ENCODE measurements around the gene GLI3. TPM values are rescaled to one million over a fixed set of nuclear protein-coding genes. Genes with fewer than 3 reads are reported as not detected.

The GLI3 gene
- total and polyA plus RNA-seq, 2 donors (not counting 1 experiment from before 2014, with no cell fraction given) = 6.4 to 6.5 TPM

GRCh38 chr7:42236266-42236975 lies 588 bp downstream of the GLI3 start:
- Histone ChIP-seq H3K4me2 (ENCODE audit: extremely low read depth, insufficient read depth, low read length) (peak overlapping the region; percentile 91), H4K20me1 (ENCODE audit: control insufficient read depth, extremely low read depth, insufficient read depth, low read length) (no peaks in the 10 kb centered on the region), H3K4me1 (ENCODE audit: control insufficient read depth, extremely low read depth, insufficient read depth, low read length) (peaks cover 18% of the 10 kb centered on the region), H3K9ac (ENCODE audit: insufficient read depth, low read length) (peak overlapping the region; percentile 85), H3K36me3 (ENCODE audit: control insufficient read depth, insufficient read depth, low read length) (no peaks in the 10 kb centered on the region), H3K9me3 (ENCODE audit: control insufficient read depth, insufficient read depth, low read depth, low read length) (no peaks in the 10 kb centered on the region), H3K27me3 (ENCODE audit: control insufficient read depth, insufficient read depth, low read length) (no peaks in the 10 kb centered on the region), H3K79me2 (ENCODE audit: control insufficient read depth, insufficient read depth, low read length) (peaks cover 34% of the 10 kb centered on the region), H3K4me3 (replicated peaks in 1 of 4; ENCODE audit: control extremely low read depth in 1 of 4, insufficient read depth in 1 of 4, low read depth in 3 of 4, low read length in 4 of 4) (peak overlapping the region; percentile 78 to 90 (median 87)), H3K27ac (ENCODE audit: insufficient read depth, low read length) (peak overlapping the region; percentile 84), H2AFZ (ENCODE audit: low read length) (peak overlapping the region; percentile 48)
- DNase-seq (ENCODE audit: low read depth in 2 of 2) = peak; percentile 69 to 74
- TF ChIP-seq EZH2 (IDR thresholded peaks at IDR 0.05; ENCODE audit: low read length, missing control alignments) = no peak
- TF ChIP-seq, protein P1, sequence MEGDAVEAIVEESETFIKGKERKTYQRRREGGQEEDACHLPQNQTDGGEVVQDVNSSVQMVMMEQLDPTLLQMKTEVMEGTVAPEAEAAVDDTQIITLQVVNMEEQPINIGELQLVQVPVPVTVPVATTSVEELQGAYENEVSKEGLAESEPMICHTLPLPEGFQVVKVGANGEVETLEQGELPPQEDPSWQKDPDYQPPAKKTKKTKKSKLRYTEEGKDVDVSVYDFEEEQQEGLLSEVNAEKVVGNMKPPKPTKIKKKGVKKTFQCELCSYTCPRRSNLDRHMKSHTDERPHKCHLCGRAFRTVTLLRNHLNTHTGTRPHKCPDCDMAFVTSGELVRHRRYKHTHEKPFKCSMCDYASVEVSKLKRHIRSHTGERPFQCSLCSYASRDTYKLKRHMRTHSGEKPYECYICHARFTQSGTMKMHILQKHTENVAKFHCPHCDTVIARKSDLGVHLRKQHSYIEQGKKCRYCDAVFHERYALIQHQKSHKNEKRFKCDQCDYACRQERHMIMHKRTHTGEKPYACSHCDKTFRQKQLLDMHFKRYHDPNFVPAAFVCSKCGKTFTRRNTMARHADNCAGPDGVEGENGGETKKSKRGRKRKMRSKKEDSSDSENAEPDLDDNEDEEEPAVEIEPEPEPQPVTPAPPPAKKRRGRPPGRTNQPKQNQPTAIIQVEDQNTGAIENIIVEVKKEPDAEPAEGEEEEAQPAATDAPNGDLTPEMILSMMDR (conservative IDR thresholded peaks at IDR 0.05 in 1 of 2, IDR thresholded peaks at IDR 0.05 in 1 of 2; ENCODE audit: low read depth in 1 of 2, low read length in 2 of 2) = no peak

- H3K4me2 ChIP-seq (ENCODE audit: extremely low read depth, insufficient read depth, low read length) = peak overlapping the region; percentile 91
- peaks cover 18% of the 10 kb centered on the region for H3K4me1 ChIP-seq (ENCODE audit: control insufficient read depth, extremely low read depth, insufficient read depth, low read length)
- no peaks in the 10 kb centered on the region for H4K20me1 ChIP-seq (ENCODE audit: control insufficient read depth, extremely low read depth, insufficient read depth, low read length)
- no peaks in the 10 kb centered on the region for H3K27me3 ChIP-seq (ENCODE audit: control insufficient read depth, insufficient read depth, low read length)
- H2AFZ ChIP-seq (ENCODE audit: low read length) = peak overlapping the region; percentile 48
- peak overlapping the region; percentile 84 for H3K27ac ChIP-seq (ENCODE audit: insufficient read depth, low read length)
- peaks cover 37% of the 10 kb centered on the region for H3K79me2 ChIP-seq (ENCODE audit: control insufficient read depth, insufficient read depth, low read length)
- DNase-seq (ENCODE audit: low read depth in 2 of 2) = peak in 1 of 2 donors; percentile 70
- no peak for TF ChIP-seq EZH2 (IDR thresholded peaks at IDR 0.05; ENCODE audit: low read length, missing control alignments)
- TF ChIP-seq, protein P1 (conservative IDR thresholded peaks at IDR 0.05 in 1 of 2, IDR thresholded peaks at IDR 0.05 in 1 of 2; ENCODE audit: low read depth in 1 of 2, low read length in 2 of 2) = no peak
- peak overlapping the region; percentile 78 to 90 (median 87) for H3K4me3 ChIP-seq (replicated peaks in 1 of 4; ENCODE audit: control extremely low read depth in 1 of 4, insufficient read depth in 1 of 4, low read depth in 3 of 4, low read length in 4 of 4)
- H3K36me3 ChIP-seq (ENCODE audit: control insufficient read depth, insufficient read depth, low read length) = no peaks in the 10 kb centered on the region
- peak overlapping the region; percentile 85 for H3K9ac ChIP-seq (ENCODE audit: insufficient read depth, low read length)
- no peaks in the 10 kb centered on the region for H3K9me3 ChIP-seq (ENCODE audit: control insufficient read depth, insufficient read depth, low read depth, low read length)
Measured at GRCh38 chr7:42235741-42236161, 1.3 kb downstream of the GLI3 start.

GRCh38 chr7:42234736-42235135 lies 2.3 kb downstream of the GLI3 start:
- no peak for DNase-seq (ENCODE audit: low read depth in 2 of 2)
- no peak overlapping the region for H2AFZ ChIP-seq (ENCODE audit: low read length)
- peak overlapping the region; percentile 91 for H3K4me2 ChIP-seq (ENCODE audit: extremely low read depth, insufficient read depth, low read length)
- peaks cover 18% of the 10 kb centered on the region for H3K4me1 ChIP-seq (ENCODE audit: control insufficient read depth, extremely low read depth, insufficient read depth, low read length)
- TF ChIP-seq EZH2 (IDR thresholded peaks at IDR 0.05; ENCODE audit: low read length, missing control alignments) = no peak
- TF ChIP-seq, protein P1 (conservative IDR thresholded peaks at IDR 0.05 in 1 of 2, IDR thresholded peaks at IDR 0.05 in 1 of 2; ENCODE audit: low read depth in 1 of 2, low read length in 2 of 2) = no peak
- no peaks in the 10 kb centered on the region for H3K9me3 ChIP-seq (ENCODE audit: control insufficient read depth, insufficient read depth, low read depth, low read length)
- H3K79me2 ChIP-seq (ENCODE audit: control insufficient read depth, insufficient read depth, low read length) = peaks cover 41% of the 10 kb centered on the region
- no peaks in the 10 kb centered on the region for H3K27me3 ChIP-seq (ENCODE audit: control insufficient read depth, insufficient read depth, low read length)
- H3K9ac ChIP-seq (ENCODE audit: insufficient read depth, low read length) = no peak overlapping the region
- no peak overlapping the region for H3K27ac ChIP-seq (ENCODE audit: insufficient read depth, low read length)
- H3K4me3 ChIP-seq (replicated peaks in 1 of 4; ENCODE audit: control extremely low read depth in 1 of 4, insufficient read depth in 1 of 4, low read depth in 3 of 4, low read length in 4 of 4) = peak overlapping the region; percentile 13 to 90 (median 84)
- no peaks in the 10 kb centered on the region for H3K36me3 ChIP-seq (ENCODE audit: control insufficient read depth, insufficient read depth, low read length)
- no peaks in the 10 kb centered on the region for H4K20me1 ChIP-seq (ENCODE audit: control insufficient read depth, extremely low read depth, insufficient read depth, low read length)

Measured in fibroblast of lung (primary cell).